Left renal pelvis (tissue), 4 donors: ENCODE results near the gene RIC1. TPM values are rescaled to one million over a fixed set of nuclear protein-coding genes. Genes with fewer than 3 reads are reported as not detected.
"Not testable (repeated sequence)": the region's sequence is repeated elsewhere in the genome, so short reads cannot be mapped to it uniquely, and the experiment has no call there.

ENCODE experiments used
- DNase-seq, 4 donors: peaks; one replicate each; pipeline ENCODE4 v3.0.0-alpha.2; 2013; ENCODE audit warnings: low read depth in 4 of 4, low spot score in 3 of 4
- polyA plus RNA-seq, 4 donors: library from polyadenylated mRNA; unstranded; fragments of 120-200 nt; gene quantifications; one replicate each; pipeline ENCODE4 v1.2.1, GENCODE V29; 2013; ENCODE audit not compliant: insufficient read length in 4 of 4

The RIC1 gene
- polyA plus RNA-seq, 4 donors: 28.6 to 36.0 (median 30.8) TPM

DNA sequence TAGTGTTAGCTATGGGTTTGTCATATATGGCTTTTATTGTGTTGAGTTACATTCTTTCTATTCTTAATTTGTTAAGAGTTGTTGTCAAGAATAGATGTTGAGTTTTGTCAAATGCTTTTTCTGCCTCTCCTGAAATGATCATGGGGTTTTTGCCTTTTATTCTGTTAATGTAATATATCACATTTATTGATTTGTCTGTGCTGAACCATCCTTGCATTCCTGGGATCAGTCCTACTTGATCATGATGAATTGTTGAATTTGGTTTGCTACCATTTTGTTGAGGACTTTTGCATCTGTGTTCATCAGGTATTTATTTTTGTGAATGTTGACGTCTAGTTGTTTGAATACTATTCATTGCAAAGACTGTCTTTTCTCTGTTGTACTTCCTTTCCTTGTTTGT lies 23.9 kb downstream of the RIC1 start:
- DNase-seq: no peak

DNA sequence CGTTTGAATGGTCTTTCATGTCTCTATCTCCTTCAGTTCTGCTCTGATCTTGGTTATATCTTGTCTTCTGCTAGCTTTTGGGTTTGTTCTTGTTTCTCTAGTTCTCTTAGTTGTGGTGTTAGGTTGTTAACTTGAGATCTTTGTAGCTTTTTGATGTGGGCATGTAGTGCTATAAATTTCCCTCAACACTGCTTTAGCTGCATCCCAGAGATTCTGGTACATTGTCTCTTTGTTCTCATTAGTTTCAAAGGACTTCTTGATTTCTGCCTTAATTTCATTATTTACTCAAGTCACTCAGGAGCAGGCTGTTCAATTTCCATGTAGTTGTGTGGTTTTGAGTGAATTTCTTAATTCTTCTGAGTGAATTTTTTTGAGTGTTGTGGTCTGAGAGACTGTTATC lies 33.9 kb downstream of the RIC1 start:
- not testable (repeated sequence) for DNase-seq

DNA sequence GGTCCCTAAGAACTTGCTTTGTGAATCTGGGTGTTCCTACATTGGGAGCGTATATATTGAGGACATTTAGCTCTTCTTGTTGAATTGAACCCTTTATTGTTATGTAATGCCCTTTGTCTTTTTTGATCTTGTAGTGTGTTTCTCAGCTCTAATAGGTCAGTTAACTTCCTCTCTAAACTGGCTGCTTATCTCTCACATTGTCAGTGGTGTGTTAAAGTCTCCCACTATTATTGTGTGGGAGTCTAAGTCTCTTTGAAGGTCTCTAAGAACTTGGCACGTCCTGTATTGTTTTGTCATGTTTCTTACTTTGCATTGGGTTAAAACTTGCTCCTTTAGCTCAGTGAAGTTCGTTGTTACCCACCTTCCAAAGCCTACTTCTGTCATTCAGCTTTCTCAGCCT lies 36.2 kb downstream of the RIC1 start:
- no peak for DNase-seq

DNA sequence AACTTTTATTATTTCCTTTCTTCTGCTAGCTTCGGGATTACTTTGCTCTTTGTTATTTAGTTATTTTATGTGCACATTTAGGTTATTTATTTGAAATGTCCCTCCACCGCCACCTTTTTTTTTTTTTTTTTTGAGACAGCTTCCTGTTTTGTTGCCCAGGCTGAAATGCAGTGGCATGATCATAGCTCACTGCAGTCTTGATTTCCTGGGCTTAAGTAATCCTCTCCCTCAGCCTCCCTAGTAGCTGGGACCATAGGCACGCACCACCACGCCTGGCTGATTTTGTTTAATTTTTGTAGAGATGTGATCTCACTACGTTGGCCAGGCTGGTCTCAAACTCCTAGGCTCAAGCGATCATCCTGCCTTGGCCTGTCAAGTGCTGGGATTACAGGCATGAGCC lies 38.5 kb downstream of the RIC1 start:
- DNase-seq: no peak

DNA sequence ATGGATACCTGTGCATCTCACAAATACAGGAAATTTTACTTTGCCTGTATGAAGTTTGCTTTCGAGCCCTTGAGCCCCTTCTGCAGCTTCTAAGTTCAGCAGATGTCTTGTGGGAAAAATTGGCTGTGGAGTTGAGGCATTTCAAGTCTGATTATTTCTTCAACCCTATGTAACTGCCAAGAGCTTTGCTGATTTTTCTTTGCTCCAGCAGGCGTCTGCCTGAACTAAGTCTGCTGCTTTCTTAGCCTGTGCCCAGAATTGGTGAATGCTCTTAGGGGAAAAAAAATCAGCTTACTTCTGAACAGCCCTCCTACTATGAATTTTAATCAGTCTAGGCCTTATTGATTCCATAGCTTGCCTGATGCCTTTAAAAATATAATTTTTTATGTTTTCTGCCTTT lies 41.2 kb downstream of the RIC1 start:
- DNase-seq: no peak

DNA sequence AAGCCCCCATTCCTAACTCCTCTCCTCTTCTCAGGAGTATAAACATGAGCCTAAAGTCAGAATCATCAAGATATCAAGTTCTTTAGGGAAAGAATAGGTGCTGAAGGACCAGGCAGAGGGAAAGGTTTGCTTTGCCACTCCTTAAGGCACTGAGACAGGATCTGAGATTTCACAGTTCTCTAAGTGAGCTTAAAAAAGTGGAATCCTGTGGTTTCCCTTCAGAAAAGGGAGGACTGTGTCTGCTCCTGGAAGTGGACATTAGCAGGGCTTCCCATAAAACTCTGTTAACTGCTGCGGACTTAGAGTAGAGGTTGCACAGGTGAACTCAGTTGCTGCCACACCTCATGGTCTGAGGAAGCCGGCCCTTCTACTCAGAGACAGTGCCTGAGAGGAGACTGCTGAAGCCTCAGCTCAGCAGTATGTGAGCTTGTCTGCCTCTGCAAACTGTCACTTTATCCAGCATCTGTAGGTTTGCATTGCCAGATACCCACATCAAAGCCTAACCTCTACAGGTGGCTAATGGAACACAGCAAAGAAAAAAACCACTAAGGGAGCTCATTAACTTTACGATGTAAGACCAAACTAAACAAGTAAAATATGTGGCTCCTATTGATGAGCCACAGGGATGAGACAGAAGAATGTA lies 42.9 kb downstream of the RIC1 start:
- DNase-seq: no peak

DNA sequence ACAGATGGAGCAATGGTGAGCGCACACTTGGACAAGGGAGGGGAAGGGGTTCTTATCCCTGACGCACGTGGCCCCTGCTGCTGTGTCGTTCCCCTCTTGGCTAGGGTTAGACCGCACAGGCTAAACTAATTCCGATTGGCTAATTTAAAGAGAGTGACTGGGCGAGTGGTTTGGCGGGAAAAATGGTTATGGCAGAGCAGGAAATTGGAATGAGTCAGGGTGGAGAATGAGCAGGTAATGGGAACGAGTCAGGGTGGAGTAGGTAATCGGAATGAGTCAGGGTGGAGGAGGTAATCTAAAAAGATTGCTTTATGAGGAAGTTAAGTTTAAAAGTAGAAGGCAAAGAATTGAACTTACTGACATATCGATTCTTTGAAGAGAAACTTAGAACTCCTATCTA lies 46.1 kb downstream of the RIC1 start:
- DNase-seq: not testable (repeated sequence)

DNA sequence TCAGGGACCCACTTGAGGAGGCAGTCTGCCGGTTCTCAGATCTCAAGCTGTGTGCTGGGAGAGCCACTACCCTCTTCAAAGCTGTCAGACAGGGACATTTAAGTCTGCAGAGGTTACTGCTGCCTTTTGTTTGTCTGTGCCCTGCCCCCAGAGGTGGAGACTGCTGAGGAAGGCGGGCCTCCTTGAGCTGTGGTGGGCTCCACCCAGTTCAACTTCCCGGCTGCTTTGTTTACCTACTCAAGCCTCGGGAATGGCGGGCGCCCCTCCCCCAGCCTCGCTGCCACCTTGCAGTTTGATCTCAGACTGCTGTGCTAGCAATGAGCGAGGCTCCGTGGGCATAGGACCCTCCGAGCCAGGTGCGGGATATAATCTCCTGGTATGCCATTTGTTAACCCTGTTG lies 54.7 kb downstream of the RIC1 start:
- DNase-seq: not testable (repeated sequence)

DNA sequence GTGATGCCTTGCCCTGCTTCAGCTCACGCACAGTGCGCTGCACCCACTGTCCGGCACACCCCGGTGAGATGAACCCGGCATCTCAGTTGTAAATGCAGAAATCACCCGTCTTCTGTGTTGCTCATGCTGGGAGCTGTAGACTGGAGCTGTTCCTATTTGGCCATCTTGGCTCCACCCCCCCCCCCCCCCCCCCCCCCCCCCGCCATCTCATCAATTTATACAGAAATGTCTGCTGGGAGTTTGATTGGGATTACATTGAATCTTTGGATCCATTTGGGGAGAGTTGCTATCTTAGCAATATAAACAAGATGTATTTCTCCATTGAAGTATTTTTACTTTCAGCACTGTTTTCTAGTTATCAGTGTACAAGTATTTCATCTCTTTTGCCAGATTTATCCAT lies 55.2 kb downstream of the RIC1 start:
- no peak for DNase-seq

DNA sequence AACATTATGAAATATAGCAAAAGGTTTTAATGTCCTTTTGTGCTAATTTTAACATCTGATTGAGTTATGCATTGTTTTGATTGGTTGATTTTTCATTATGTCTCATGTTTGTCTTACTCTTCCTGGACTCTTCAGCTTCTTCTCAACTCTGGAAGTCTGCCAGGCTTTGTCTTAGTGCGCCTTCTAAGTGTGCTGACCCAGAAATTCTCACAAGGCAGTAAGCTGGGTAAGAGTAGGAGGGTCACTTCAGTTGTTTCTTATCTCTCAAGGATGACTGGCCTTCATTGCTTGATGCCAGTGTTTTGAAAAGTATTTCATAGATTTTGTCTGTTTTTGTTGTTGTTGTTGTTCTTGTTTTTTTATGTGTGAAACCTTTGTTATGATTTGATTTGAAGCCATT lies 59.2 kb downstream of the RIC1 start:
- no peak for DNase-seq

DNA sequence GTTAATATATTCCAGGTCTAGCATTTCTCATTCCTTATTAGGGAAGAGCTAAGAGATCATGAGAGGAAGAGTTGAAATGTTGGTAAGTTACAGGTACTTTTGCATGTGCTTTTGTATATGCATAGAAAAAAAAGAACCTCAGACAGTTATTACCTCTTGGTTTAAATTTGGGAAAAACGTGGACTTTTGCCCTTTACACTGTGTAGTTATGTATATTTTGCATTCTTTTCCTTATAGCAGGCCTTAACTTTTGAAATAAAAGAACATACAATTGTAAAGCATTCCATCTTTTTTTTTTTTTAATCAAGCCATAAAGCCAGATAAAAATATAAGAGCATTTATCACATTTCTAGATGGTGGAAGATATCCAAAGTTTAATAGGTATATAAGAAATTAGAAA lies 61.4 kb downstream of the RIC1 start:
- no peak for DNase-seq

DNA sequence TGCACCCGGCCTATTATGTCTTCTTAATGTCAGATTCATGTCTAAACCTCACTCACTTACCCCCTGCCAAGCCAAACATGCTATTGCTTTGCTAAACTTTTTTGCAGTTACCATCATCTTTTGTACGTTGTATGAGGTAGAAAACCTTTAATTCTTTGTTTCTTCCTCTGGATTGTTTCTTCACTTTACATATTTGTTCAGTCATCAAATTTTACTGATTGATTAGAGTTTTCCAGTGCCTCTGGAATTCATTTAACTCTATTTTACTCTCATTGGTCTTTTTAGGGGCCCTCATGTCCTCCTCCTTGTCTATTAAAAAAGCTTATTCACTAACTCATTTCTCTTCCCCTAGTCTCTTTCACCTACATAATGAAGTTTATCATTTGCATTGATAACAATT lies 67.0 kb downstream of the RIC1 start:
- no peak for DNase-seq

DNA sequence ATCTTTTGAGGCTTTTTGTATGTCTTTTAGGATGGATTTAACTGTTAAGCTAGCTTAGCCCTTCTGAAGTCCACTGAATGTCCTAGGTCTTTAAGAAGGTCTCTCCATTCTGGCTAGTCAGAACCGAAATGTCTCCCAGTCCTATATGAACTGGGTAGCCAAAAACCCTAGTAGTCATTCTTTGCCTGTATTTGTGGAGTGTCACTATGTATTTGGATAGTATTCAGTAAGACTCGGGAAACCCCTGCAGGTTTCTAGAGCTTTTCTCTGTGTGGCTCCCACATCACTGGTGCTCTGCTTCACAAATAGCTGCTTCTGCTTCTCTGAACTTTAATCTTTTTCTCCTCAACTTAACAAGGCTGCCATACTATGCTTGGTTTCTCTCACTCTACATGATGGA lies 68.0 kb downstream of the RIC1 start:
- DNase-seq: no peak

DNA sequence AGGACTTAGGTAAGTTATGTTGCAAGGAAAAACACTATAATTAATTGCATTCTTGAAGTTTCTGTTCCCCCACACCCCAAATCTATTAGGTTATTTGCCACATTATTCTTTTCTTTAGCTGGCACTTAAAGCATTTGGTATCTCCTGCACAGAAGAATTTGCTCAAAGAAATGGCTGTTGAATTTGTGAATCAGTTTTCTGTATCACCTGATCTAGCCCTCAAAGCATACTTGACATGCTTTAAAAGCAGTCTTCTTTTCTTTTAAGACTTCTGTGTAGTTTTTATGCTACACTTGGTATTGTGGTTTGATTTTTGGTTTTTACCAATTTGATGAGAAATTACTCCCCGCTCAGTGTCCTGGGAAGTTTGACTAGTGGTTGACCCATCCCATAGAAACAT lies 69.1 kb downstream of the RIC1 start:
- DNase-seq: no peak

DNA sequence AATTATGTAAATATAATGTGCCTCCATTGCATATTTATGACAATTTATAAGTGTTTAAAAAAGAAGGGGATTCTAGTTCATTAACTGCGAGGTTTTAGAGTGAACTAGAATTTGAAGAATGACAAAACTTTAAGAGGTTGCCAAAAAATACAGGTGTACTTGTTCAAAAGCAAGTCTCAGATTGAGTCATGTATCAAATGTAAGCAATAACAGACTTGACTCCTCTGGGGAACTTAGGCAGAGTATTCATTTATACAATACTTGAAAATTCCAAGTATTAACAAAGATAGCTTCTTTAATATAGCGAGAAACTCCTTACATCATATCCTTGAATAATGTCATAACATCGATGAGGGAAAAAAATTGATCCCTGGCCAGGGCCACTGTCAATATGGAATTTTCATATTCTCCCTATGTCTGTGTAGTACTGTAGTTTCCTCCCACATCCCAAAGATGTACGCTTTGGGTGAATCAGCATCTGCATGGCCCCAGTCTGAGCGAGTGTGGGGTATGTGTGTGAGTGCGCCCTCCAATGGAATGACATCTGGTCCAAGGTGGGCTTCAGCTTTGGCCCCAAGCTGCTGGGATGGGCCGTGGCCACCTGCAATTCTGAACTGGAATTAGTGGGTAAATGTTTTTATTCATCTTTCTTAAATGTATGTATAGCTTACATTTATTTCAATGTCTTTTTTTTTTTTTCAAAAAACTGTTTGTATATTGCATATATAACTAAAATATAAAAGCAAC lies 70.1 kb downstream of the RIC1 start:
- DNase-seq: no peak

DNA sequence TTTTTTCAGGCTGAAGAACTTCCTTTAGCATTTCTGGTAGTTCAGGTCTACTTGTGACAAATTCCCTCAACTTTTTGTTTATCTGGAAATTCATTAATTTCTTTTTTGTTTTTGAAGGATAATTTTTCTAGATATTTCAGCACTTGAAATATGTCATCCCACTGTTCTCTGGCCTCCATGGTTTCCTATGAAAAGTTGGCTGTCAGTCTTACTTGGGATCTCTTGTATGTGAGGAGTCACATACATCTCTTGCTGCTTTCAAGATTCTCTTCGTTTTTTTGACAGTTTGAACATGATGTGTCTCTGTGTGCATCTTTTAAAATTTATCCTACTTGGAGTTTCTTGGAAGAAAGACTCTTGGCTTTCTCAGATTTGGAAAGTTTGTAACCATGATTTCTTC lies 79.5 kb downstream of the RIC1 start:
- no peak for DNase-seq

DNA sequence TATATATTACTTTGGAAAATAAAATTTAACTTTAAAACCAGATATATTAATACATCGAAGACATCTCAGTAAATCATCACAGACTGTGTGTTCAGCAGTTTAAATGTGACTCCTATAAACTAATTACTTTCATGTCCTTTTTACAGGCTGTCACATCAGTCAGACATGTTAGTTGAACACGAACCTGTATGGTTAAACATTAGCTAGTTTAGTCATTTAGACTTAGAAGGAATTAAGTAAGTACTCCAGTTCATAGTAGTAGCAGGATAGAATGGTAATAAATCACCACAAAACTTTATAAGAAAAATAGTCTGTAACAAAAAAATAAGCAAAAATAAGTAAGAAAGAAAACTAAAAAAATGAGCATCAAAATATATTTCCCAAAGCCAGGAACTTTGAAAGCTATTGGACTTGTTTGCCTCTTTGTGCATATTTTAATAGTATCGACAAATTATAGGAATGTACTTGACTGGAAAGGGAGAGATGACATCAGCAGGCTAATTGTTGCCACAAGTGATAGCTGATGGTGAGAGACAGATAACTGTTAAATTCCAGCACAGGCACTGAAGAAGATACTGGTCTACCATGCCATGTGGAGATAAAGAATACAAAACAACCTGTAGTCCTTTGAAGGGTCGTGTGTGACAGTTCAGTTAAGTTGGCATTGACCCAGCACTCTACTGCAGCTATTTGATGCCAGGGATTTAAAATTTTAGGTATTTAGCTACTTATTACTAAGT lies 83.9 kb downstream of the RIC1 start:
- DNase-seq: no peak

DNA sequence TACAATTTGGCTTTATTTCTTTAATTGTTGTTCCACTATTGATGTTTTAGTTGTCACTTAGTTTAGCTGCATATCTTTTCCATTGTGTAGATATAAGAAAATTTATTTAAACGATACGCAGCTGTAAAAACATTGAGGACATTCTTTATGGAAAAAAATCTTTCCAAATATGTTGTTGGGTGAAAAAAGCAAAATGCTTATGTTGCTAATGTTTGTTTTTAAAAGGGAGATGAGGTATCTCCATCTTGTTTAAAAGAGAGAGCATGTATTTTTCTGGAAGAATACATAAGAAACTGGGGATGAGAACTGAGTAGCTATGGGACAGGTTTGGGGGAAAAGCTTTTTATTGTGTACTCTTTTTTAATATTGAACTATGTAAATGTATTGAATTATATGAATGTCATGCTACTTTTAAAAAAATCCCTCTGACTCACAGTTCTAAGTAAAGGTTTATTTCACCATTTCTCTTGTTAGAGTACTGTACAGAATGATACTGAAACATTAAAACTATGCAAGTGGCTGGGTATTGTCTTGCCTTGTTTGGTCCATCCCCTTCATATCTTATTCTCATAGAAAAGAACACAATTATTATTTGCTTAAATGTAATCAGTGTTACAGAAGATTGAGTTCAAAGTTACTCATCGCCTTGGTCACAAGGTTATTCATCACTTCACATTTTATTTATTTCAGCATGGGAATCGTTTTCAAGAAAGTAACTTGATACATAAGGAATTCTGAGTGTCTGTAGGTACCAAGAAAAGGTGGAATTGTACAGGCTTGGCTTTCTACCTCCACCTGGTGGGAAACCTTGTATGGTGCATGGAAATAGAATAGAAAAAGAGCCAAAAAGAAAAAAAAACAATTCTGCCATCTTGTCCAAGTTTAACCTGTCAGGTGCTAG lies 85.8 kb downstream of the RIC1 start:
- no peak for DNase-seq

DNA sequence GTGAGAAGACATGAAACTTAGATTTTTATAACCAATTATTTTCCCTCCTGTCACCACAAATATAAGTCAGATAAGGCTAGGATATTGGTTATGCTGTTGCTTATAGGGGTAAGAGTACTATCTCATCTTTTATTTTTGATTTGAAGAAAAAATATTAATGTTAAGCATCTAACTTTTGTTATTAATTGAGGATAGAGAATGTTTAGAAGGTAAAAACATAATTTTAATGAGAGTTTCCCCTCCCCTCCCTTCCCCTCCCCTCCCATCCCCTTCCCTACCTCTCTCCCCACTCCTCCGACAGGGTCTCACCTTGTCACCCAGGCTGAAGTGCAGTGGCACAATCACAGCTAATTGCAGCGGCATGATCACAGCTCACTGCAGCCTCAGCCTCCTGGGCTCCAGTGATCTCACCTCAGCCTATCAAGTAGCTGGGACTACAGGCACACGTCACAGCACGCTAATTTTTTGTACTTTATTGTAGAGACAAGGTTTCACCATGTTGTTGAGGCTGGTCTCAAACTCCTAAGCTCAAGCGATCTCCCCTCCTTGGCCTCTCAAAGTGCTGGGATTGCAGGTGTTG lies 86.7 kb downstream of the RIC1 start:
- DNase-seq: no peak

DNA sequence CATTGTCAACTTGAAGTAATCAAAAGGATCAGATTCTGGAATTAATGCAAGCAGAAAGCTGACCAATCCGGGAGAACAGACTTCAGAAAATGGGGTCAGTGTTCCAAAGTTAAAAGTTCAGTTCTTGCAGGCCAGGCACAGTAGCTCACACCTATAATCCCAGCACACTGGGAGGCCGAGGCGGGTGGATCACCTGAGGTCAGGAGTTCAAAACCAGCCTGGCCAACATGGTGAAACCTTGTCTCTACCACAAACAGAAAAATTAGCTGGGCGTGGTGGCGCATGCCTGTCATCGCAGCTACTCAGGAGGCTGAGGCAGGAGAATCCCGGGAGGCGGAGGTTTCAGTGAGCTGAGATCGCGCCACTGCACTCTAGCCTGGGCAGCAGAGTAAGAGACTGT lies 88.5 kb downstream of the RIC1 start:
- not testable (repeated sequence) for DNase-seq
